ENCODE results near the gene NLRC4.

- TF ChIP-seq POLR2A (IDR thresholded peaks at IDR 0.05; ENCODE audit: extremely low read depth, insufficient read length) (no peak), CTCF (IDR thresholded peaks at IDR 0.05; ENCODE audit: low read depth, low read length) (no peak), MYC (IDR thresholded peaks at IDR 0.05; ENCODE audit: low read depth, low read length) (no peak)
- TF ChIP-seq, protein P1, sequence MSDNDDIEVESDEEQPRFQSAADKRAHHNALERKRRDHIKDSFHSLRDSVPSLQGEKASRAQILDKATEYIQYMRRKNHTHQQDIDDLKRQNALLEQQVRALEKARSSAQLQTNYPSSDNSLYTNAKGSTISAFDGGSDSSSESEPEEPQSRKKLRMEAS (IDR thresholded peaks at IDR 0.05; ENCODE audit: low read depth, low read length), result no peak
Measured at GRCh38 chr2:32220445-32220844, 44.2 kb downstream of the NLRC4 start.

All from NB4 (cell line).